NCI-H69 (cell line): Measurements from ENCODE around the gene PNN.
A peak's percentile ranks its signal among the peaks of the same experiment; 100 is the strongest.
"Not testable (repeated sequence)": the region's sequence is repeated elsewhere in the genome, so short reads cannot be mapped to it uniquely, and the experiment has no call there.

Experiments
- DNase-seq: peaks from one replicate; lab custom pipeline; 2025; lab: John Stamatoyannopoulos, UW

PNN gene

DNA sequence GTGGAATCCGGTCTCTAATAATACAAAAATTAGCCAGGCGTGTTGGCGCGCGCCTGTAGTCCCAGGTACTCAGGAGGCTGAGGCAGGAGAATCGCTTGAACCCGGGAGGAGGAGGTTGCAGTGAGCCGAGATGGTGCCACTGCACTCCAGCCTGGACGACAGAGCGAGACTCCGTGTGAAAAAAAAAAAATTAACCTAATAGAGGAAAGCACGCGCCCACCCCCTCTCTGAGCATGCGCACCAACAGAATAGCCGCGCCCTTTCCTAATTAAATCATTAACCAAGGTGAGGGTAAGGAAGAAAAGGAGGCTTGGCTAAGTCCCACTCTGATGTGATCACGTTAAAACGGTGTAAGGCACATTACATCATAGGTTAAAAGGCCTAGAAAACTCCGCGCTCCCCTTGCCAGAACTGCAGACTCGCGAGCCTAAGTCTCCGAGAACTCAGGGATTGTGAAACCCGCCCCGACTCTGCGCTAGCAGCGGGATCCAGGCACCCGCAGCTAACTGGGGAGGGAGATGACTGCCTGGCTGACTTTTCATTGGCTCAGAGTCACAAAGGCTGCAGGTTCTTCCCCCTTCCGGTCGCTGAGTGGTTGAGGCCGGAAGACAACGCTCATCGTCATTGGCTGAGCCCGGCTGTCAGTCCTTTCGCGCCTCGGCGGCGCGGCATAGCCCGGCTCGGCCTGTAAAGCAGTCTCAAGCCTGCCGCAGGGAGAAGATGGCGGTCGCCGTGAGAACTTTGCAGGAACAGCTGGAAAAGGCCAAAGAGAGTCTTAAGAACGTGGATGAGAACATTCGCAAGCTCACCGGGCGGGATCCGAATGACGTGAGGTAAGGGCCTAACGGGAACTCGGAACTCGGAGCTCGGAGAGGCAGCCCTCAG, at the start of gene PNN:
TSS of gene PNN (plus strand) at position 695 of the 885 bp plus-strand sequence. CDS start at position 721, 26 bp downstream.
- DNase-seq, result peak; percentile 100

DNA sequence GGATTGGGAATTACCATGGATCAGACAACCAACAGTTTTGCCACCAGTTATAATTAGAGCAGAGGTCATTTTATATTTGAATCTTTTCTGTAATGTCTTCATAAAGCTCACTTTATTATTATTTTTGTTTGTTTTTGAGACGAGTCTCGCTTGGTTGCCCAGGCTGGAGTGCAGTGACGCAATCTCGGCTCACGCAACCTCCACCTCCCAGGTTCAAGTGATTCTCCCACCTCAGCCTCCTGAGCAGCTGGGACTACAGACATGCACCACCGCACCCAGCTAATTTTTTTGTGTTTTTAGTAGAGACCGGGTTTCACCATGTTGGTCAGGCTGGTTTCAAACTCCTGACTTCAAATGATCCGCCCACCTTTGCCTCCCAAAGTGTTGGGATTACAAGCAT, 37.2 kb upstream of the PNN start:
- not testable (repeated sequence) for DNase-seq

DNA sequence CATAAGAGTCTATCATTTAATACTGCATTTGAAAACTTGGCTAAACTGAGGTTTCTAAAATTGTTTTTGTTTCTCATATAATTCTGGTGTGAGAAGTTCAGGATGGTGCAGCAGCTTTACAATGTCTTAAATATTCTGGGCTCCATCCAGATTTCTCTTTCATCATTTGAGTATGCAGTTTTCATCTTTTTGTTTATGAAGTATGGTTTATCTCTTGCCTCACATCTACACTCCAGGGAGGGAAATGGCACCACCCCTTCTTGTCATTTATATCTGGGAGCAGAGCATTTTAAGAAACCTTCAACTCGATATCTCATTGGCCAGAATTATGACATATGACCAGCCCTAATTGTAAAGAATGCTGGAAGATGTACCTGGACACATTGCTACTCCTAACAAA, 36.6 kb upstream of the PNN start:
- no peak for DNase-seq

DNA sequence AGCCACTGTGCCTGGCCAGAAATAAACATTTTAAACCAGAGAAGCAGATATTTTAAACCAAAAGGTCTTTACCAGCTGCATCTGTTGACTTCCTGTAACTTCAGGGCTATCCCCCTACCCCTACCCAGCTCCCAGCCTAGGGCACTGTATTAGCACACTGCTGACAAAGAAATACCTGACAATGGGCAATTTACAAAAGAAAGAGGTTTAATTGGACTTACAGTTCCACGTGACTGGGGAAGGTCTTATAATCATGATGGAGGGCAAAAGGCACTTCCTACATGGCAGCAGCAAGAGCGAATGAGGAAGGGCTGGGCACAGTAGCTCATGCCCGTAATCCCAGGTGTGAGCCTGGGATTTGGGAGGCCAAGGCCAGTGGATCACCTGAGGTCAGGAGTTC, 34.9 kb upstream of the PNN start:
- no peak for DNase-seq

DNA sequence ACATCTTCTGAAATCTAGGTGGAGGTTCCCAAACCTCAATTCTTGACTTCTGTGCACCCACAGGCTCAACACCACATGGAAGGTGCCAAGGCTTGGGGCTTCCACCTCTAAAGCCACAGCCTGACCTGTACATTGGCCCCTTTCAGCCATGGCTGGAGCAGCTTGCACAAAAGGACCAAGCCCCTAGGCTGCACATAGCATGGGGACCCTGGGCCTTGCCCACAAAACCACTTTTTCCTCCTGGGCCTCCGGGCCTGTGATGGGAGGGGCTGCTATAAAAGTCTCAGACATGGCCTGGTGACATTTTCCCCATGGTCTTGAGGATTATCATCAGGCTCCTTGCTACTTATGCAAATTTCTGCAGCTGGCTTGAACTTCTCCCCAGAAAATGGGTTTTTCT, 33.4 kb upstream of the PNN start:
- not testable (repeated sequence) for DNase-seq

DNA sequence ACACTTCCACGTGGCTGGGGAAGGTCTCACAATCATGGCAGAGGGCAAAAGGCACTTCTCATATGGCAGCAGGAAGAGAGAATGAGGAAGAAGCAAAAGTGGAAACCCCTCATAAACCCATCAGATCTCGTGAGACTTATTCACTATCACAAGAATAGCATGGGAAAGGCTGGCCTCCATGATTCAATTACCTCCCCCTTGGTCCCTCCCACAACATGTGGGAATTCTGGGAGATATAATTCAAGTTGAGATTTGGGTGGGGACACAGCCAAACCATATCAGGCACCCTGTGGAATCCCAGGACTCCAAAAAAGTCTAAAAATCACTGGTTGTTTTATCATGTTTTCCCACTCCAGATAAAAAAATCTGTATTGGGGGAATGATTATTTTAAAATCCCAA, 31.8 kb upstream of the PNN start:
- DNase-seq, result not testable (repeated sequence)

DNA sequence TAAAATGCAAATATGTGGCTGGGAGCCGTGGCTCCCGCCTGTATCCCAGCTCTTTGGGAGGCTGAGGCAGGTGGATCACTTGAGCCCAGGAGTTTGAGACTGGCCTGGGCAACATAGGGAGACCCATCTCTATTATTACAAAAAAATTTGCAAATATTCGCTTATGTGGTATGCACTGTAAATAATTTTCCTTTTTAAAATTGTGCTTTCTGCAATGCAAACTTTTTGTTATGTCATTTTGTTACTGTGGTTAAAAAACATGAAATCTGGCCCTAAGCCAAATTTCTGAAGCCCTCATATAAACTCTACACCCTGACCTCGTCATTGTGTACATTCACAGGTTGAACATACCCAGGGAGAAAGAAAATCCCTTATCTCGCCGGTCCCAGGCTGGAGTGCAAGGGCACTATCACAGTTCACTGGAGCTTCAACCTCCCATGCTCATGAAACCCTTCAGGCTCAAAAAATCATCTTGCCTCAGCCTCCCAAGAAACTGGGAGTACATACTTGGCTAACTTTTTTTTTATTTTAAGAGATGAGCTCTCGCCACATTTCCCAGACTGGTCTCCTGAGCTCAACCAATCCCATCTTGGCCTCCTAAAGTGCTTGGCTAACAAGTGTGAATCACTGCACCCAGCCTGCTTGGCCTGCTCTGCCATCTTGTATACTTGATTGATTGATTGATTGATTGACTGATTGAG, 29.6 kb upstream of the PNN start:
- DNase-seq, result no peak

DNA sequence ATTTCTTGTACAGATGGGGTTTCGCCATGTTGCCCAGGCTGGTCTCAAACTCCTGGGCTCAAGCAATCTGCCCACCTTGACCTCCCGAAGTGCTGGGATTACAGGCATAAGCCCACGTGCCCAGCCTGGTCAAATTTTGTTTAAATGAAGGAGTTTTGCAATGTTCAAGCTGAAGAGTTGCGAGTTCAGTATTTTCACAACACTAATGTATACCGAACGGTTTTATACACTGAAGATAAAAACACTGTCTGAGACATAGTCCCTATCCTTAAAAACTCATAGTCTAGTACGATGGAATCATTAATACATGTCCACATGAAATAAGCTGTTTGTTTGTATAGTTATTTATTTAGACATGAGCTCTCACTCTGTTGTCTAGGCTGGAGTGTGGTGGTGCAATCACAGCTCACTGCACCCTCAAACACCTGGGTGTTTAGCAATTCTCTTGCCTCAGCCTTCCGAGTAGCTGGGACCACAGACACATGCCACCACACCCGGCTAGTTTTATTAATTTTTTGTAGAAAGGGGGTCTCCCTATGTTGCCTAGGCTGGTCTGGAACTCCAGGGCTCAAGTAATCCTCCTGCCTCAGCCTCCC, 20.4 kb upstream of the PNN start:
- DNase-seq, result no peak

DNA sequence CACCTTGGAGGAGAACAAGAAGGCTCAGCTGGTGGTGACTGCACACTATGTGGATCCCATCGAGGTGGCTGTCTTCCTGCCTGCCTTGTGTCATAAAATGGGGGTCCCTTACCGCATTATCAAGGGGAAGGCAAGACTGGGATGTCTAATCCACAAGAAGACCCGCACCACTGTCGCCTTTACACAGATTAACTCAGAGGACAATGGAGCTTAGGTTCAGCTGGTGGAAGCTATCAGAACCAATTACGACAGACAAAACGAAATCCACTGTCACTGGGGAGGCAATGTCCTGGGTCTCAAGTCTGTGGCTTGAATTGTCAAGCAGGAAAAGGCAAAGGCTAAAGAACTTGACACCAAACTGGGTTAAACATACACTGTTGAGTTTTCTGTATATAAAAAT, 17.6 kb upstream of the PNN start:
- DNase-seq, result no peak

DNA sequence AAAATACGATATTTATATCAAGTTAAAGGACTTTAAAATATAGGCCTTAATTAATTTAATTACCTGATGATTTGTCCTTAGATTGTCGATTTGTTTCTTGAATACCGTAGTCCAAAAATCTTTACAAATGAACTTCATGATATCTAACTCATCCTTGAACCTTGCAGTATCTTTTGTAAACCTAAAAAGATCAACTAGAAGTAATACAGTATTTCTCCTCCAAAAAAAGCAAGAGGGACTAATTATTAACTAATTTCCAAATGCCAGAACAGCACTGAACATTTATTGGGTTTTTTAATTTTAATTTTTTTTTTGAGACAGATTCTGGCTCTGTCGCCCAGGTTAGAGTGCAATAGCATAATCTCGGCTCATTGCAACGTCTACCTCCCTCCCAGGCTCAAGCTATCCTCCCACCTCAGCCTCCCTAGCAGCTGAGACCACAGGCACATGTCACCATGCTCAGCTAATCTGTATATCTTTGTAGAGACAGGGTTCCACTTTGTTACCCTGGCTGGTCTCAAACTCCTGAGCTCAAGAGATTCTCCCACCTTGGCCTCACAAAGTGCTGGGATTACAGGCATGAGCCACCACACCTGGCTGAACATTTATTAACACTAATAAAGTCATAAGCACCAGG, 16.7 kb upstream of the PNN start:
- no peak for DNase-seq

DNA sequence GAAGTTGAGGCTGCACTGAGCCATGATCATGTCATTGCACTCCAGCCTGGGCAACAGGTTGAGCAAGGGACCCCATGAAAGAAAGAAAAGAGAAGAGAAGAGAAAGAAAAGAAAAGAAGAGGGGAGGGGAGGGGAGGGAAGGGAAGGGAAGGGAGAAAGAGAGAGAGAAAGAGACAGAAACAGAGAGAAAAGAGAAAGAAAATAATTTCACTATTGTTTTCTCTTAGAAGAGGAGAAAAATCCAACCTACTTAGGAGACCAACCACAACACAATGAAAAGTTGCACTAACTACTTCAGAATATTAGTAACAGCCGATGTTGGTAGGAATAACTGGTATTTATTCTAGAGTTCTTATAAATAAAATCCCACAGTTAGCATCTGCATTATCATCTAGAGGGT, 14.6 kb upstream of the PNN start:
- no peak for DNase-seq

DNA sequence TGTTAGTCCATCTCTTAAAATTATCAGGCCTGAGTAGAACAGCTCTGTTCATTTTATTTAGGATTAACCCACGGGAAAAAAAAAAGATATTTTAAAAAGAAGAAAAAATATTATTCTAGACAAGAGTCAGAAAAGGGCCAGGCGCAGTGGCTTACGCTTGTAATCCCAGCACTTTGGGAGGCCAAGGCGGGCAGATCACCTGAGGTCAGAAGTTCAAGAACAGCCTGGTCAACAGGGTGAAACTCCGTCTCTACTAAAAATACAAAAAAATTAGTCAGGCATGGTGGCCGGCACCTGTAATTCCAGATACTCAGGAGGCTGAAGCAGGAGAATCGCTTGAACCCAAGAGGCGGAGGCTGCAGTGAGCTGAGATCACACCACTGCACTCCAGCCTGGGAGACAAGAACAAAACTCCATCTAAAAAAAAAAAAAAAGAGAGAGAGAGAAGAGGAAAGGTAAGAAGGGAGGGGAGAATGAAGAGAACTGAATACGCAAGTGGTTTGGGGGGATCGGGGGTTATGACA, 7.2 kb upstream of the PNN start:
- DNase-seq, result not testable (repeated sequence)

DNA sequence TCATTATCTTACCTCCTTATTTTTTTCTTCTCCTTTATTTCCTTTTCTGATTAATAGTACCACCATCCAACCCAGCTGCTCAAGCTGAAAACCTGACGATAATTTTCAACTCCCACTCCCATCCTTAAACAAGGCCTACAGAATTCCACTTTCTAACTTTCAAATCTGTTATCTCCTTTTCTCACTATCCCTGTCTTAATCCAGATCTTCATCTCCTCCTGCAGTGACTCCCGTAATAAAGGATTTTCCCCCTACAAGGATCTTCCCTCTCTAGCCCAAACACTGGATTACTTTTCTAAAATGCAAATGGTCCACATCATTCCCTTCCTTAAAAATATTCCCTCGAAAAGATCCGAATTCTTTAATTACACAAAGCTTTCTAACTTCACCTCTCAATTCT, 6.5 kb upstream of the PNN start:
- DNase-seq, result no peak

DNA sequence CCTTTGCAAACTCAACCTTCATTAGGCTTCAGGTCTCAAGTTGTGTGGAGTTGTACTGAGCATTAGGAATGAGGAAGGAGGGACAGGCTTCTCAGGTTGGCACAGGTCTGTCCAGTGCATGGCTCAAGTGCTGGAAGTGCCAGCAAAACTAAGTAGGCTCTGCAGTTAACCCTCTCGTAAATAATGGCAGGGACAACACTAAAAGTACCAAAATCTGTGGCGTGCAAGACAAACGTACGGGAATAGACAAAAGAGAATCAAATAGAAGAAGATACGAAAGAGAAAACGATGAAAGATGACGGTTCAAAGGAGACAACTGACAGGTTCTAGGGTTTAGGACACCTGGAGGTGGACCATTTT, 5.5 kb upstream of the PNN start:
- peak; percentile 54 for DNase-seq

DNA sequence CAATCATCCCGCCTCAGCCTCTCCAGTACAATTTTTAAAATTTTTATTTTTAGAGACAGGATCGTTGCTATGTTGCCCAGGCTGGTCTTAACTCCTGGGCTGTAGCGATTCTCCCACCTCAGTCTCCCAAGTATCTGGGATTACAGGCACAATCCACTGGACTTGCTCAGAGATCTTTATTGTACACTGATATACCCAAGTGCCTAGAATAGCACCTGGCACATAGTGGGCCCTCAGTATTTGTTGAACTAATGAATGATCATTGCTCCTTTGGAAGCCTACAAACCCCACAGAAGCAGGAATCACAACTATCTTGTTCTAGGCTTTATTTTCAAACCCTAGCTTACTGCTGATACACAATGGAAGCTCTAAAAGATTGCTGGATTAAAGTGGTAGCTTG, 1.9 kb upstream of the PNN start:
- DNase-seq, result no peak

DNA sequence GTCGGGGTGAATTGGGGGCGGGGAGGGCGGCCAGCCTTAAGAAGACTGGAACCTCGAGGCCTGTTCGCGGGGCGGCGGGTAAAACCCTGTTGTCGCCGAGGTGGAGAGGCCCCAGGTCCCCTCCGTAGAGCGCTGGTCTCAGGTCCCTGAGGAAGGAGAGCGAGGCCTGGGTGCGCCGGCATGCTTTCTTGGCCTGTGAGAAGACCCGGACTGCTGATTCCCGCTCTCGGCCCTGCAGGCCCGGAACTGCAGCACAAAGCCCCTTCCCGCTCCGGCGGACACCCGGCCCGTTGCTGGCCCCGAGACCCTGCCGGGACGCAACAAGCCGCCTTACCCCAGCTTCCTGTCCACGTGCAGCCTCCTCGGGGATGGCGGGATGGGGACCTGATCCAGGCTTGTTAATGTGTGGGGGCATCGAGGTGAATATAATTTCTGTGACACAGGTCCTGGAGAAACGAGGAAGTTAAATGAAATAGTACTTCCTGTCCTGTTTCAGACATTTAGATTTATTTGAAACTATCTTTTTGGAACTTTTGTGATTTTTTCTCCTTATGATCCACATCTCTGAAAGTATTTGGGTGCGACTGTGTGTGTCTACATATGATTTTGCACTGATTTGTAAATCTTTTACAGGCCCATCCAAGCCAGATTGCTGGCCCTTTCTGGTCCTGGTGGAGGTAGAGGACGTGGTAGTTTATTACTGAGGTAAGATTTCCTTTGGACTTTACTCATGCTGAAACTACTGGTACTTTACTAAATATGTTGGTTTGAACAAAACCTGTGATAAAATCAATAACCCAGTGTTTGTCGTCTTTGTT, 600 bp downstream of the PNN start:
- DNase-seq, result peak; percentile 75

DNA sequence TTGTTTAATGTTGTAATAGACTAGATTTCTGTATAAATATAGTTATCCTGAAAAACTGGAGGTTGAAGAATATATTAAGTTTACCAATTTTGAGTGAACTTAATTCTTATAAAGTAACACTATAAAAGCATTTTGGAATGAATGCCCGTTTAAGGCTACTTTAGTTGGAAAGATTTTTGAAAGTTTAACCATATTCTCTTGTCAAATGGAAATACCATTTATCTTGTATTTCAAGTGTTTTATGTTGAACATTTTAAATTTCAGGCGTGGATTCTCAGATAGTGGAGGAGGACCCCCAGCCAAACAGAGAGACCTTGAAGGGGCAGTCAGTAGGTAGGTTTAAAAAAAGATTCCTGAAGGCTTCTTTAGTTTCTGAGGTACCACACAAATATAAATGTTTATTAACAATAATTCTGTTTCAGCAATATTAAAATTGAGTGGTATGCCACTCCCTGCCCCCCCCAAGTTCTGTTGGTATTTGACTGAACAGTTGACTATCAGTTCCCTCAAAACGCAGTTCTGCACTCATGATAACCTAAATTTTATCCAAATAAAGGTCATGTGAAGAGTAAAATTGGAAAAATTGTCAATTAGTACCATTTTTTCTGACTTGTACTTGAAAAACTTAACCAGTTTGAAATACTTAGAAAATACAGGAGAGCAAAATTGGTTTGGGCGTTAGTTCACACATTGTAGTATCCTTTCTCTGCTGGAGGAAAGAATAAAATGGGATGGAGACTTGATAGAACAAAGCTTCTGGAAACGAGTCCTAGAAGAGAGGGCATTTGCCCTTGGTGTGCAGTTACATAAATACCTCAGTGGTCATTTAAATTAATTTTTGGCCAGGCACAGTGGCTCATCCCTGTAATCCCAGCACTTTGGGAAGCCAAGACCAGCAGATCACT, 1.5 kb downstream of the PNN start:
- no peak for DNase-seq

DNA sequence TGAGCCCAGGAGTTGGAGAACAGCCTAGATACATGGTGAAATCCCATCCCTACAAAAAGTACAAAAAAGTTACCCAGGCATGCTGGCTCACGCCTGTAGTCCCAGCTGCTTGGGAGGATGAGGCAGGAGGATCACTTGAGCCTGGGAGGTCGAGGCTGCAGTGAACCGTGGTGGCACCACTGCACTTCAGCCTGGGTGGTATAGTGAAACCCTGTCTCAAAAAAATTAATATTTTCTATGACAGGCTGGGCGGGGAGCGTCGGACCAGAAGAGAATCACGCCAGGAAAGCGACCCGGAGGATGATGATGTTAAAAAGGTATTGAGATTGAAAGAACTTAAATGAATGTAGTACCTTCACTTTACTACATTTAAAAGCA, 2.1 kb downstream of the PNN start:
- no peak for DNase-seq

DNA sequence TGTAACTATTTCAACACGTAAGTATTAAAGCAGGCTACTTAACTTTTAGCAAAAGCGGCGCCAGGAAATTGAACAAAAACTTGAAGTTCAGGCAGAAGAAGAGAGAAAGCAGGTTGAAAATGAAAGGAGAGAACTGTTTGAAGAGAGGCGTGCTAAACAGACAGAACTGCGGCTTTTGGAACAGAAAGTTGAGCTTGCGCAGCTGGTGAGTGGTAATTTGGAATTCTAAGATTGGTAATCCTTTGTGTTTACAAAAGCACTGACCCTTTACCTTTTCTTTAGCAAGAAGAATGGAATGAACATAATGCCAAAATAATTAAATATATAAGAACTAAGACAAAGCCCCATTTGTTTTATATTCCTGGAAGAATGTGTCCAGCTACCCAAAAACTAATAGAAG, 4.0 kb downstream of the PNN start:
- DNase-seq, result no peak

DNA sequence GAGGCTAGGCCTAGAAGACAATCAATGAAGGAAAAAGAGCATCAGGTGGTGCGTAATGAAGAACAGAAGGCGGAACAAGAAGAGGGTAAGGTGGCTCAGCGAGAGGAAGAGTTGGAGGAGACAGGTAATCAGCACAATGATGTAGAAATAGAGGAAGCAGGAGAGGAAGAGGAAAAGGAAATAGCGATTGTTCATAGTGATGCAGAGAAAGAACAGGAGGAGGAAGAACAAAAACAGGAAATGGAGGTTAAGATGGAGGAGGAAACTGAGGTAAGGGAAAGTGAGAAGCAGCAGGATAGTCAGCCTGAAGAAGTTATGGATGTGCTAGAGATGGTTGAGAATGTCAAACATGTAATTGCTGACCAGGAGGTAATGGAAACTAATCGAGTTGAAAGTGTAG, 5.5 kb downstream of the PNN start:
- no peak for DNase-seq
